Activated T-helper 1 cell treated with anti-CD3 and anti-CD28 coated beads, Interleukin-12 subunit alpha, Interleukin-12 subunit beta, Interleukin-2, Interleukin-4 antibody, amounts not matched to agents 30 ng/mL and 10 ng/mL and 1 ng/mL, durations not matched to agents 14 hours and 24 hours and 36 hours (primary cell): ENCODE measurements around the gene THRB. TPM values are rescaled to one million over a fixed set of nuclear protein-coding genes. Genes with fewer than 3 reads are reported as not detected.
A peak's percentile ranks its signal among the peaks of the same experiment; 100 is the strongest.

ENCODE experiments used
- DNase-seq: peaks from one replicate; pipeline ENCODE4 v3.0.0; 2021; ENCODE audit warnings: low spot score
- H3K27ac Mint-ChIP-seq: one replicate; pipeline ENCODE4 v1.8.0; 2021; ENCODE audit warnings: mild to moderate bottlenecking, mixed read lengths
- H3K27me3 Mint-ChIP-seq: one replicate; pipeline ENCODE4 v1.8.0; 2022; ENCODE audit warnings: mild to moderate bottlenecking, moderate library complexity, mixed read lengths; ENCODE audit not compliant: insufficient read depth
- H3K36me3 Mint-ChIP-seq: one replicate; pipeline ENCODE4 v1.8.0; 2021; ENCODE audit warnings: low read depth, mixed read lengths
- H3K4me1 Mint-ChIP-seq: one replicate; pipeline ENCODE4 v1.8.0; 2021; ENCODE audit warnings: low read depth, mixed read lengths
- H3K4me3 Mint-ChIP-seq: one replicate; pipeline ENCODE4 v1.8.0; 2021; ENCODE audit warnings: mild to moderate bottlenecking, moderate library complexity, mixed read lengths
- H3K9me3 Mint-ChIP-seq: one replicate; pipeline ENCODE4 v1.8.0; 2021; ENCODE audit warnings: mixed read lengths
- intact Hi-C: fragments of 100-400 bp; cut with micrococcal nuclease; formaldehyde crosslinking; loops from one replicate; pipeline ENCODE4 v1.15.1; 2024
- total RNA-seq: library from RNA; stranded (reverse); gene quantifications from 2 replicates; pipeline ENCODE4 v1.2.3, GENCODE V29; 2022

THRB gene
- total RNA-seq, 1 donor from 2014 or later = not detected

DNA sequence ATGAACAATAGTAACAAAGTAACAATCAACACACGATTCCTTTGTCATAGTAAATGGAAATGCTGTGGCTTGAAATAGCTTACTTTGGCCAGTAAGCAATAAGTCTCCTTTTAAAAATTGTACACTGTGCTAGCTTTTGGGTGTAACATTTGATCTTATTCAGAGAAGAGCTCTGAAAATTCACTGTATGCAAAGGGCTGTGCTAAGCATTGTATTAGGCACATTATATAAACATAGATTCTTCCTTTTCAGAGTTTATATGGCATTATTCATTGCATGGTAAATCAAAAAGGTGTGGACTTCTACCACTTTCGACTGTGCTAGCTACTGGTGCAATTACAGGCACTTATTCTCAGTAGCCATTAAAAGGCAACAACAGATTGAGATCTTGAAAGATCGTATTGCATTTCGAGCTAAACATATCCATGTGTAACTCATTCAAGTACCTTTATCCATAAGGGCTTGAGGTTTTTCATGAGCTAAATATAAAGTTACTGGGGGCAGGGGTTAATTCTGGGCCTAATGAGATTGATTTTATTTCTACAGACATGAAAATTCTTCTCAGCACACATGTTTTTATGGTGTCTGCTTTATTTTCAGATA, 302.7 kb downstream of the THRB start:
- Mint-ChIP-seq H3K27ac (no peak overlapping the region), H3K4me1 (no peaks in the 10 kb centered on the region)

DNA sequence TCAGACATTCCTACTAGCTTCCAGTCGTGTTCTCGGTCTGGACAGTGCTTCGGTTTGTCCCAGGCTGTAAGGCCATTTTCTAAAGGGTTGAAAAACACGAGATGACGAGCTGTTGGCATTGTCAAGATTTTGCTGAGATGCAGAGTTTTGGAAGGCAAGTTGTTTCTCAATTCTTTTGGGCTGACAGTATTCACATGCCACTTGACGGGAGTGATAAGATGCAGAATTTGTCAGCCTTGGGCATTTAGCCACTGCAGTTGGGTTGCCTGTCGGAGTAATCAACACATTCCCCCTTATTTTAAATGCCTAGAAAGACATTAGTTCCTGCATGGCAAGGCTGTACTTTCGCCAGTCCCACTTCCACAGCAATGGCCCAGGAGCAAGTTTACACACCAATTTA, 304.4 kb downstream of the THRB start:
- intact Hi-C loops = no loop called here
- no peaks in the 10 kb centered on the region for H3K4me1 Mint-ChIP-seq

More for the DNA sequence above, 302.7 kb downstream of the THRB start:
- Mint-ChIP-seq H3K36me3 (no peaks in the 10 kb centered on the region), H3K27me3 (peaks cover 4% of the 10 kb centered on the region), H3K4me3 (no peak overlapping the region), H3K9me3 (no peaks in the 10 kb centered on the region)
- intact Hi-C loops = no loop called here
- no peak for DNase-seq

DNA sequence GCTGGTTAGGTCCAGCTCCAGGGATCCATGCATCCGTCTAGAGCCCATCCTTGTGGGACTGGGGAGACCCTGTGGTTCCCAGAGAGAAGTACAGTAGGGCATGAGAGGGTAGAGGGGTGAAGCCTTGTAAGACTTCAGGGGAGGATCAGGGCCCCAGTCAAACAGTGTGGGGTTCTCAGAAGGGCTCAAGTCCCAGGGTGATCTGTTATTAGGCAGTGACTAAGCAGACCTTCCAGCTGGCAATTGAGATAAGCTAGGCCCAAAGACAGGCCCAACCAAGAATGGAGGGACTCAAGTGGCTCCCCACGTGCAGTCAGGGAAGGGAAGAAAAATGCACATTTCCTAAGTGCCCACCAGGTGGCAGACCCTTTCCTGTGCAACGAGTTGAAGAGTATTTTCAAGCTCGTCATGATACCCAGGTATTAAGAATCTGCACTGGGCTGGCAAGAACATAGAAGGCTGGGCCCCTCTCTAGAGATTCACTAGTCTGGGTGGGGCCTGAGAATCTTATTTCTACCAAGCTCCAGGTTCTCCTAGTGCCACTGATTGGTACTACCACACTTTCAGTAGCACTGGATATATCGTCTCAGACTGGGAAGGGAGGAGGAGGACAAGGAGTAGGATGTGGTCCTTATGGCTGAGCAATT, 308.8 kb downstream of the THRB start:
- Mint-ChIP-seq H3K9me3 (no peaks in the 10 kb centered on the region), H3K4me1 (no peaks in the 10 kb centered on the region), H3K36me3 (no peaks in the 10 kb centered on the region), H3K27me3 (peaks cover 2% of the 10 kb centered on the region), H3K4me3 (no peak overlapping the region), H3K27ac (no peak overlapping the region)
- DNase-seq = peak; percentile 2
- intact Hi-C loops = loop anchor here (1.0 to 2.0 kb wide), 3 partner anchors 52 to 495 kb away; no protein-coding TSS in a partner anchor

More for the DNA sequence above, 304.4 kb downstream of the THRB start:
- Mint-ChIP-seq H3K9me3 (no peaks in the 10 kb centered on the region), H3K36me3 (no peaks in the 10 kb centered on the region), H3K27me3 (peaks cover 4% of the 10 kb centered on the region), H3K4me3 (no peak overlapping the region), H3K27ac (no peak overlapping the region)
- no peak for DNase-seq

DNA sequence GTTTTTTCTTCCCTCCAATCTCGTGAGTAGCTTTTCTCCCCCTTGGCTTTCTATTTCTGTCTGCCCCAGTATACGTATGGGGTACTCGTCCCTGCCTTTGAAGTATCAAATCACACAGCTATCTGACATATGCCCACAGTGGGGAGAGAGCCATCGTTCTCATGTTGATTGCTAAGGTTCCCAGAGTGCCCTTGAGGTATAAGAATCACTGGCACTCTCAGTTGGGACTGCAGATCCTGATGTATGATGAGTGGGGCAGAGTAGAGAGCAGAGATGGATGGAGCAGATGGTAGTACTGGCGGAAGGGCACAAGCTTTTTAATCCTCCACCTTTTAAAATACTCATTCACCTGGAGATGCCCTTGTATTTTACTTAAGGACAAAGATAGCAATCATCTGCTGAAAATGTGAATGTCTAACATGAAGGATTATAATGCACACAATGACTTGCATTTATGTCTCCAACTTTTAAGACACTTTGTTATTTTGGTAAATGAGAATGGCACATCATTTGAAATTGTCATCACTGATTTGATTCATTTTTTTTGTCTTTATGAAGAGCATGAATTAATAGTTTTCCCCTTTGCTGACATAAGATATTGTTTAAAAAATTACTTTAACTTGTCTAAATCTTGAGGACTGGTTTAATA, 310.0 kb downstream of the THRB start:
- intact Hi-C loops = no loop called here

DNA sequence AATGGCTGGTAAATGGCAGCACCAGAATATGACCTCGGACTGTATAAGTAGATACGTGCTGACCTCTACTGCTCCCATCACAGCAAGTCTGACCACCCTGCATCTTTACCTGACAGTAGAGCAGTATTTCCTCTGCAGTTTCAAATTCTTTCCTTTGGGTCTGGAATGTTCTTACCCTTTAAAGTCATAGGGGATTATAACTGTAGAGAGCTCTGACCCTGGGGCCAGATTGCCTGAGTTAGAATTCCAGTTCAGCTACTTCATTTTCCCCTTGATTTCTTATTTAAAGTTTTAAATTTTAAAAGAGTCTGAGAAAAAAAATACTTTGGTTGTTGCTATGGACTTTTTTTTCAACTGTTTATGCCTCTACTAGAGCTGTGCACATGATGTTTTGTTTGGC, 311.9 kb downstream of the THRB start:
- H3K36me3 Mint-ChIP-seq = no peaks in the 10 kb centered on the region
- DNase-seq = no peak
- H3K4me1 Mint-ChIP-seq = no peaks in the 10 kb centered on the region
- H3K4me3 Mint-ChIP-seq = no peak overlapping the region
- peaks cover 9% of the 10 kb centered on the region for H3K27me3 Mint-ChIP-seq
- no peak overlapping the region for H3K27ac Mint-ChIP-seq
- H3K9me3 Mint-ChIP-seq = no peaks in the 10 kb centered on the region
- intact Hi-C loops = no loop called here

More for the DNA sequence above, 310.0 kb downstream of the THRB start:
- Mint-ChIP-seq H3K4me1 (no peaks in the 10 kb centered on the region), H3K4me3 (no peak overlapping the region), H3K36me3 (no peaks in the 10 kb centered on the region), H3K27me3 (peaks cover 3% of the 10 kb centered on the region), H3K9me3 (no peaks in the 10 kb centered on the region), H3K27ac (no peak overlapping the region)
- DNase-seq = no peak

DNA sequence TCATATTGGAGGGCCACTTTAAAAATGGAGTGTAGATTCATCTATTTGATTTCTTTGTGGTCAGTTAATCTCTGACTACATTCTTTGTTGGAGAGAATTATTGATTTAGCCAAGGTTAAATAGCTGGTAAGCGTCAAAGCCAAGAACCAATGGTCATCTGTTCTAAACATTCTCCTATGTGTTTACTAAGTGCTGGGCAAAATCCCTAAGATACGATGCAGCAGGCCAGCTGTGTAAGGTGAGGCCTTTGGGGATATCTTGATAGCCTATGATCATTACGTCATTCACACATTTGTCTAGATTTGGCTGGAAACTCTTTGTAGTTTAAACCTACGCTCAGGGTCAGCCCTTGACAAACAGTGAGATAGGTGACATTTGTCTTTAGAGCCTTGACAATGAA, 313.4 kb downstream of the THRB start:
- Mint-ChIP-seq H3K27me3 (peaks cover 9% of the 10 kb centered on the region), H3K4me1 (no peaks in the 10 kb centered on the region), H3K9me3 (no peaks in the 10 kb centered on the region), H3K27ac (no peak overlapping the region), H3K4me3 (no peak overlapping the region), H3K36me3 (no peaks in the 10 kb centered on the region)
- intact Hi-C loops = no loop called here
- no peak for DNase-seq

DNA sequence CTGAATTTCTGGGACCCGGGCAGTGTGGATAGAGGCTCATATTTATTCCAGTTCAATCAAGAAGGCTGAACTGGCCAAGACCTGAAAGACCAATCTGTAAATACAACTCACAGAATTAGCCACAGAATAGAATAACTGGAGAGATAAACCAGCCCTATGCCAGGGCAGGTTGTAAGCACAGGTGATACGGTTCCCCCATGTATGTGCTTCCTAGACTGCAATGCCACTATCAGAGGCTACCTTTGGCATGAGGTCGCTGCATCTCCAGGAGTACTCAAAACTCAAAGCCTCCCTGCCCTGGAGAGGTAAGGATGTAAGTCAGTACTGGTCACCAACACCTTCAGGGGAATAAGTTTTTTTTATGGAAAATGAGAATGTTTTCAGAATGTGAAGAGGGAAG, 314.0 kb downstream of the THRB start:
- DNase-seq = no peak
- no peaks in the 10 kb centered on the region for H3K9me3 Mint-ChIP-seq
- H3K4me1 Mint-ChIP-seq = no peaks in the 10 kb centered on the region
- intact Hi-C loops = no loop called here
- peaks cover 6% of the 10 kb centered on the region for H3K27me3 Mint-ChIP-seq
- H3K4me3 Mint-ChIP-seq = no peak overlapping the region
- no peak overlapping the region for H3K27ac Mint-ChIP-seq
- no peaks in the 10 kb centered on the region for H3K36me3 Mint-ChIP-seq

DNA sequence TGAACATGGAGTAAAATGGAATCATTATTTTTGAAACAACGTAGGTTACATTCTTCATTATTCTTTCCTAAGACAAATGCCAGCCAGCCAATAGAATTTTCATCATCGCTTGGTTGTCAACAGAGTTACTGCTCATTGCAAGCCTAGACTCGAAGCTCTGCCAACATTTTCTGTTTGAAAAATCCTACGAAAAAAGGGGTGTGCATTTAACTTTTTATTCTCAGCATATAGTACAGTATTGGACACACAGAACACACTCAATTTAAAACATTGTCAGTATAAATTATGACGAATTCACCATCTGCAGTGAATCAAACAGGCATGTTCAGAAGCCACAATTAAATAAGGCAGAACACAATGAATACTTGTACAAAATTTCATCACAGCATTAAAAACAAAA, 317.4 kb downstream of the THRB start:
- no peaks in the 10 kb centered on the region for H3K4me1 Mint-ChIP-seq
- intact Hi-C loops = no loop called here
- no peaks in the 10 kb centered on the region for H3K9me3 Mint-ChIP-seq
- H3K36me3 Mint-ChIP-seq = no peaks in the 10 kb centered on the region
- H3K27me3 Mint-ChIP-seq = peaks cover 6% of the 10 kb centered on the region
- no peak overlapping the region for H3K4me3 Mint-ChIP-seq
- DNase-seq = no peak
- H3K27ac Mint-ChIP-seq = no peak overlapping the region

DNA sequence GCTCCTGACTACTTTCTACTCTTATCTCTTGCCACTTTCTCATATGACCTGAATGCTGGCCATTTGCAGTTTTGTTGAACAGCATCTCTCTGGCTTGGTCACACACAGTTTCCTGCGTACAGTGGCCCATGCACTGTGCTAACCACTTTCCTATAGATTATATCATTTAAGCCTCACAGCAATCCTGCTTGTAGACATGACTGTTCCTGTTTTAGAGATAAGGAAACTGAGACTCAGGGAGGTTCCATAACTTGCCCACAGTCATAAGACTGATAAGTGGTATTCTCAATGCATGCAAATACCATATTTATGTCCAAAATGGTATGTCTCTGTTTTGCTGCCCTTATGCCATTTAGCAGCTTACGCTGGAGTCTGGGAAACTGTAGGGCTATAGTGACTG, 320.0 kb downstream of the THRB start:
- Mint-ChIP-seq H3K9me3 (no peaks in the 10 kb centered on the region), H3K4me3 (no peak overlapping the region), H3K36me3 (no peaks in the 10 kb centered on the region), H3K4me1 (no peaks in the 10 kb centered on the region), H3K27me3 (peaks cover 5% of the 10 kb centered on the region), H3K27ac (no peak overlapping the region)
- intact Hi-C loops = no loop called here
- no peak for DNase-seq

DNA sequence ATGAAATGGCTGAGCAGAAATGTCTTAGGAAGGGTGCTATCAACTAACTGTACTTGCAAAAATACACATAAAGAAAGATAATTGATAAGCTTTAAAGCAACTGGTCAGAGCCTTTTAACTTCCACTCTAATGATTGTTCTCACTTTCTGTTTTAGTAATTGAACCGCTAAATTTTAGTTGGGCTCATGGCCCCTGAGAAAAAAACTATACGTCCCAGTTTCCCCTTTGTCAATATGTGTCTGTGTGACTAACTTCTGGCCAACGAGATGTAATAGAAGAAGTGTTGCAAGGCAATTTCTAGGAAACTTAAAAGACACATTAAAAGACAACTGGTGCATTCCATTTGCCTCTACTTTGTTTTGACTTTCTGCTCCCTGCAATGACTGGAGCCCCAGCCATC, 325.7 kb downstream of the THRB start:
- Mint-ChIP-seq H3K4me1 (no peaks in the 10 kb centered on the region), H3K4me3 (no peak overlapping the region), H3K27me3 (no peaks in the 10 kb centered on the region), H3K27ac (no peak overlapping the region), H3K36me3 (no peaks in the 10 kb centered on the region), H3K9me3 (no peaks in the 10 kb centered on the region)
- intact Hi-C loops = no loop called here
- DNase-seq = no peak

DNA sequence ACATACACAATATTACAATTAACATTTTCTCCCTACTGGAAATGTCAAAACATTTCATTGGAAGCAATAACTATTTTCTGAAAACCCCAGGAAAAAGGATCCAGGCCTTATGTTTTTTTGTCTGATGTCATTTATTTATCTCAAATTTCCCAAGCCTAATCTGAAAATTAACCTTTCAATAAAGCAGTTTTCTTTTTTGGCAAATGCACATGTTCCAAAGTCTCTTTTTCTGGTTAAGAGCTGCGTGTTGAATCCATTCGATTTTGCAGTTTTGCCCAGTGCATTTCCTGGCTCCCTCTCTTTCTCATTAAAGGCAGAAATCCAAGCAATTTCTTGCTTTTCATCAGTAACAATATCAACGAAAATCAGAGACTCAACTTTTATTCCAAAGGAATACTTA, 327.2 kb downstream of the THRB start:
- no peaks in the 10 kb centered on the region for H3K27me3 Mint-ChIP-seq
- no peak overlapping the region for H3K4me3 Mint-ChIP-seq
- H3K4me1 Mint-ChIP-seq = no peaks in the 10 kb centered on the region
- no peak overlapping the region for H3K27ac Mint-ChIP-seq
- no peak for DNase-seq
- intact Hi-C loops = no loop called here
- H3K9me3 Mint-ChIP-seq = no peaks in the 10 kb centered on the region
- H3K36me3 Mint-ChIP-seq = no peaks in the 10 kb centered on the region

DNA sequence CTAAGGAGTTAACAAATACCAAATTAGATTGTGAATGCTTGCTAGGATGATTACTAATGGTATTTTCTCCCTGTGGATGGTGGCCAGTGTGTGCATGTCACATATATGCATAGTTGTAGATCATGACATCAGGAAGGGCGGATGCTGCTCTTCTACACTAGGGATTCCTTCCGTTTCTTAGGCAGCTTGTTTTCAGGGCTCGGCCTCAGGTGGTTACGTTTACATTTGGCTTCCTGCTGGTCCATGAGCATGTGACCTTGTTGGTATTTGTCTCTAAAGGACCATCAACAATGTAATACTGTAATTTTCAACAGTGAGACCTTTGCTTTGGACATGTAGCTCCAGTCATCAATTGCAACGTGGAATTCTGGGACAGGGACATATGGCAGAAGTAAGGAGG, 328.1 kb downstream of the THRB start:
- intact Hi-C loops = no loop called here

DNA sequence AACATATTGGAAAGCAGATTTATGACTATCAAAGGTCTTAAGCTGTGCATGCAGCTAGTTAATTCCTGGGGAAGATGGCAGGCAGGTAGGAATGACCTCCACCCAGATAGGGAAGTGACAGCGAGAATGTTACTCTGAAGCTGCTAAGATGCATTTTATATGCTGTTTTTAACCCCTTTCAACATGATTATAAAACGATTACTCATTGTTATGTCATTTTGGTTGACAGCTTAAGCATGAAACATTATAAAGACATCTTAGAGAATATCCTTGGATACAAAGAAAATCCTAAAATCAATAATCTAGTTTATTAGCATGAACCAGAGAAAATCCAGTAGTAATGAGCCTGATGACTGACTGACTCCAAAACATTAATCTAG, 329.1 kb downstream of the THRB start:
- no peak for DNase-seq
- H3K36me3 Mint-ChIP-seq = no peaks in the 10 kb centered on the region
- intact Hi-C loops = no loop called here
- no peak overlapping the region for H3K4me3 Mint-ChIP-seq
- H3K9me3 Mint-ChIP-seq = no peaks in the 10 kb centered on the region
- H3K27ac Mint-ChIP-seq = no peak overlapping the region
- no peaks in the 10 kb centered on the region for H3K27me3 Mint-ChIP-seq
- no peaks in the 10 kb centered on the region for H3K4me1 Mint-ChIP-seq

More for the DNA sequence above, 328.1 kb downstream of the THRB start:
- Mint-ChIP-seq H3K27ac (no peak overlapping the region), H3K36me3 (no peaks in the 10 kb centered on the region), H3K4me1 (no peaks in the 10 kb centered on the region), H3K27me3 (no peaks in the 10 kb centered on the region), H3K9me3 (no peaks in the 10 kb centered on the region), H3K4me3 (no peak overlapping the region)
- no peak for DNase-seq
